HG02943 (cell line): ENCODE measurements around the gene CNNM2.

Source experiments
- ATAC-seq: cut with Tn5 transposase; IDR thresholded peaks from one replicate; pipeline ENCODE4 v1.9.1; 2021; ENCODE audit warnings: mild to moderate bottlenecking, low read depth, moderate library complexity; ENCODE audit not compliant: unreplicated experiment

CNNM2 gene

GRCh38 chr10:102917962-102918816 is at the start of gene CNNM2:
CNNM2 (plus strand) TSS chr10:102918294; CDS start chr10:102918481, 187 bp downstream.
- peak; percentile 85 for ATAC-seq

- no peak for ATAC-seq
Measured at GRCh38 chr10:102868911-102869257, 49.2 kb upstream of the CNNM2 start.

- no peak for ATAC-seq
Measured at GRCh38 chr10:102869258-102870198, 48.6 kb upstream of the CNNM2 start, which contains the start of gene AS3MT. AS3MT (plus strand) TSS chr10:102869470; CDS start chr10:102869593, 123 bp downstream.

GRCh38 chr10:102870221-102870620 is 47.9 kb upstream of the CNNM2 start:
- no peak for ATAC-seq

DNA sequence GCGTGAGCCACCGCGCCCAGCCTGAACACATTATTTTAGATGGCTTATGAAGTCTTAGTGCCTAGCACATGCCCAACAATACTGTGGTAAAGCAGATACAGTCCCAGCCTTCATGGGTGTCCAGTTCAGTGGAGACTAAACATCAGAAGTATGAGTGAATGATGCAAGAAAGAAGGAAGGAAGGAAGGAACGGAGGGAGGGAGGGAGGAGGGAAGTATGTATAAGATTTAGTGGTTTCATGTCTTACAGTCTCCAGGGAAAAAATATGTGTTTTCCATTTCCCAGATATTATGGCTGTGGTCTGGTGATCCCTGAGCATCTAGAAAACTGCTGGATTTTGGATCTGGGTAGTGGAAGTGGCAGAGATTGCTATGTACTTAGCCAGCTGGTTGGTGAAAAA is 45.9 kb upstream of the CNNM2 start:
- ATAC-seq: no peak

DNA sequence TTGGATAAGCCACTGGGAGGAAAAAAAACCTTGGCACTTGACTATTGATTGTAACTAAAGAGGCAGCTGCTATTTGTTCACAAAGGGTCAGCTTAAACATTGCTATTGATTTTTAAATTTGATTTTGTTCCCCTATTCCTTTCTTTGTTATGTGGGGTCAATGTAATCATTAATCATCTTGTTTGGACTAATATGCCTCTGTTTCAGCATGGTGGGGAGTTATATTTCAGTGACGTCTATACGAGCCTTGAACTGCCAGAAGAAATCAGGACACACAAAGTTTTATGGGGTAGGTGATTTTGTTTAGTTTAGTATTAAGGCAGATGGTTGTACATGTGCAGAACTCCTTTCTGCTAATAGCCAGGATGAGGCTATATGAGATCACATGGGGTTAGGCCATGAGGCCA is 41.3 kb upstream of the CNNM2 start:
- ATAC-seq: no peak

DNA sequence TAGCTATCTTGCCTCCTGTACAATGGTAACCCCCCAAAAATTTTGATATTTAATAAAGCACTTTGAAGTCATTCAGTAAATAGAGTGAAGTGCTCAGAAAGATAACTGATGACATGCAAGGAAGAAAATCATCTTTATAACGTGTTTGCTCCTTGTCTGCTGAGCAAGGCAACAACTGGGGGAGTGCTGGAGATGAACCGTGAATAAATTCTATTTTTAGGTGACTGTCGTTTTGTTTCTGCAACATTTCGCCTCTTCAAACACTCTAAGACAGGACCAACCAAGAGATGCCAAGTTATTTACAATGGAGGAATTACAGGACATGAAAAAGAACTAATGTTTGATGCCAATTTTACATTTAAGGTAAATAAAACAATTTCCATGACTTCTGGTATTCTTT is 39.5 kb upstream of the CNNM2 start:
- ATAC-seq: no peak

DNA sequence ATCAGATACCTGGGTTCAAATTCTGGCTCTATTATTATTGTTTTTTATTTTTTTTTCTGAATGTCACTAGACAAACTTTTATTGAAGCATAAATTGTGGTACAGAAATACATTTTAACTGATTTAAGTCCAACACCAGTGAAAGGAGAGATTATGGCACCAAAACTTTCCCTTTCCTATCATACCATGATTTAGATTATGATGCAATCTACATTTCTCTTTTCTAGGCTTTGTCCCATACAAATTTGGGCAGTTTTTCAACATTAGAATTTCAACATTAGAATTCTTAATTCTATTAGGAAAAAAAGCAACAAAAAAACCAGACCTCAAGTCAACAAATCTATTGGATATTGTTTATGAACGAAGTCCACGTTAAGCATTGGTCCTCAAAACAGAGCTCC is 37.8 kb upstream of the CNNM2 start:
- ATAC-seq: no peak

DNA sequence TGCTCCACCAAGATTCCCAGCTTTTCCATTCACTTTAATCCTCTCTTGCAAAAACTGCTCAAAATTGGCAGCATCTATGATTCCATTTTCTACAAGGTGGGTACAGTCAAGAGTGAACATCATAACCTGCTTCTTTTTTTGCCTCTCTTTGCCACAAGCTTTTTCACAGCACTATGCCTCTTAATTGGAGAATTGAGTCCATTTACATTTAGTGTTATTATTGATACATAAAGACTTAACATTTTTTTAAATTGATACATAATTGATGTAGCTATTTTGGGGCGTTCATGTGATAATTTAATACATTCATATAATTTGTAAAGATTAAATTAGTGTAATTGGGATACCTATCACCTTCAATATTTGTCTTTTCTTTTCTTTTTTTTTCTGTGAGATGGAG is 30.0 kb upstream of the CNNM2 start:
- no peak for ATAC-seq

DNA sequence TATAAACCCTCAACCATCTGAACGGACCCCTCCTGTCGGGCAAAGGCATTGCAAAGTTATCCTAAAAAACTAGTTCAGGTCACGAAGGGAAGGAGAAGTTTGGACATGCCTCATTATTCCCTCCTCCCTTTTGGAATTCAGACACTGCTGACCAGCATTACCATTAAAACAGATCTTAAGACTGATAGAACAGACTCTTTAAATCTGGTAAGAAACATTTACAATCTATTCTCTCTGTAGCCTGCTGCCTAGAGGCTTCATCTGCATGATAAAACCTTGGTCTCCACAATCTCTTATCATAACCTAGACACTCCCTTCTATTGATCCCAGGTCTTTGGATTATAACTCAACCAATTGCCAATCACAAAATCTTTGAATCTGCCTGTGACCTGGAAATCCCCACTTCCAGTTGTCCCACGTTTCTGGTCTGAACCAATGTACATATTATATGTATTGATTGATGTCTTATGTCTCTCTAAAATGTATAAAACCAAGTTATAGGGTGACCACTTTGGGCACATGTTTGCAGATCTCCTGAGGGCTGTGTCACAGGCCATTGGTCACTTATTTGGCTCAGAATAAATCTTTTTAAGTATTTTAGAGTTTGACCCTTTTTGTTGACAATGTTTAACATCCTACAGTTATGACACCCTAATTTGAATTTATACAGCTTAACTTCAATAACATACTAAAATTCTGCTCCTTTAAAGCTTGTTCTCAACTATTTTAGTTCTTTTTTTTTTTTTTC is 23.5 kb upstream of the CNNM2 start:
- no peak for ATAC-seq

DNA sequence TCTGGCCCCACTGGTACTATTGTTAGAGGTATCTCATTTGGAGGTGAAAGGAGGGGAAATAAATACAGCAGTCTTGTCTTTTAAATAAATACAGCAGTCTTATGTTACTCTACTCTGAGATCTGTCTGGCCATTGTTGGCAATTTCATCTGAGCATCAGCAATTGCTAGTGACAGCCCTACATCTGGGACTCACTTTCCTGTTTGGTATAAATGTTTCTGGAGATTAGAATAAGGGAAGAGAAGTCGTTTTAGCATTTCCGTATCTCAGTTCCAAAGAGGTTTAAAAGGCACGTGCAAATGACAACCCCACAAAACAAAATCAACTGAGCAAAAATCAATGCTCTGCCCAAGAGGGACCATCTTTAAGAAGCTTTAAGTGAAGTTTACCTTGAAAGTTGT is 18.1 kb upstream of the CNNM2 start:
- ATAC-seq: no peak

GRCh38 chr10:102904346-102904745 is 13.7 kb upstream of the CNNM2 start:
- no peak for ATAC-seq

- no peak for ATAC-seq
Measured at GRCh38 chr10:102906507-102906906, 11.6 kb upstream of the CNNM2 start.

GRCh38 chr10:102914781-102915180 is 3.3 kb upstream of the CNNM2 start:
- no peak for ATAC-seq

DNA sequence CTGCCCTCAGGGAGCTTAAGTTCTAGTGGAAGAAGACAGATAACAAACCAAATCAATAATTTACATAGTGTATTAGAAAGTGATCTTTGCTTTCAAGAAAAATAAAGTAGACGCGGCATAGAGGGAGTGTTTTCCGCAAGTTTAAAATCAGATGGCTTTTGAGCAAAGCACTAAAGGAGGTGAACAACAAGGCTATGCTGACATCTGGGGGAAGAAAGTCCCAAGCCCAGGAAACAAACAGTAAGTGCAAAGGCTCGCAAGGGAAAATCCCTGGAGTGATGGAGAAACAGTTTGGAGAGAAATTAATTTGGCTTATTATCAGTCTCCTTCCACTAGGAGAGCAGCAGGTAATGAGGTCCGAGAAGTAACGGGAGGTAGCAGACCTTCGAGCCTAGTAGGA is 1.9 kb upstream of the CNNM2 start:
- no peak for ATAC-seq

- ATAC-seq: peak; percentile 47
Measured at GRCh38 chr10:102917314-102917961, 656 bp upstream of the CNNM2 start.

DNA sequence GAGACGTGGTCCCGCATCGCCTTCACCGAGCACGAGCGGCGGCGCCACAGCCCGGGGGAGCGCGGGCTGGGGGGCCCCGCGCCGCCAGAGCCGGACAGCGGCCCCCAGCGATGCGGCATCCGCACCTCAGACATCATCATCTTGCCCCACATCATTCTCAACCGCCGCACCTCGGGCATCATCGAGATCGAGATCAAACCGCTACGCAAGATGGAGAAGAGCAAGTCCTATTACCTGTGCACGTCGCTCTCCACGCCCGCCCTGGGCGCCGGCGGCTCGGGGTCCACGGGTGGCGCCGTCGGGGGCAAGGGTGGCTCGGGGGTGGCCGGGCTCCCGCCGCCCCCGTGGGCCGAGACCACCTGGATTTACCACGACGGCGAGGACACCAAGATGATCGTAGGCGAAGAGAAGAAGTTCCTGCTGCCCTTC is 737 bp downstream of the CNNM2 start:
- no peak for ATAC-seq

- no peak for ATAC-seq
Measured at GRCh38 chr10:102919246-102919959, 1.3 kb downstream of the CNNM2 start.

- no peak for ATAC-seq
Measured at GRCh38 chr10:102919992-102920739, 2.1 kb downstream of the CNNM2 start.
